HL-60 (cell line): ENCODE data around the gene TFB1M.

Experiments used
- POLR2AphosphoS5 ChIP-seq: IDR thresholded peaks from 2 replicates; pipeline ENCODE4 v1.6.1; 2012; ENCODE audit warnings: low read depth
- TF ChIP-seq, protein P1 (sequence below): IDR thresholded peaks from one replicate; pipeline ENCODE4 v1.5.1; 2011; ENCODE audit warnings: low read length, control low read depth, inconsistent platforms; ENCODE audit not compliant: insufficient read depth

DNA sequence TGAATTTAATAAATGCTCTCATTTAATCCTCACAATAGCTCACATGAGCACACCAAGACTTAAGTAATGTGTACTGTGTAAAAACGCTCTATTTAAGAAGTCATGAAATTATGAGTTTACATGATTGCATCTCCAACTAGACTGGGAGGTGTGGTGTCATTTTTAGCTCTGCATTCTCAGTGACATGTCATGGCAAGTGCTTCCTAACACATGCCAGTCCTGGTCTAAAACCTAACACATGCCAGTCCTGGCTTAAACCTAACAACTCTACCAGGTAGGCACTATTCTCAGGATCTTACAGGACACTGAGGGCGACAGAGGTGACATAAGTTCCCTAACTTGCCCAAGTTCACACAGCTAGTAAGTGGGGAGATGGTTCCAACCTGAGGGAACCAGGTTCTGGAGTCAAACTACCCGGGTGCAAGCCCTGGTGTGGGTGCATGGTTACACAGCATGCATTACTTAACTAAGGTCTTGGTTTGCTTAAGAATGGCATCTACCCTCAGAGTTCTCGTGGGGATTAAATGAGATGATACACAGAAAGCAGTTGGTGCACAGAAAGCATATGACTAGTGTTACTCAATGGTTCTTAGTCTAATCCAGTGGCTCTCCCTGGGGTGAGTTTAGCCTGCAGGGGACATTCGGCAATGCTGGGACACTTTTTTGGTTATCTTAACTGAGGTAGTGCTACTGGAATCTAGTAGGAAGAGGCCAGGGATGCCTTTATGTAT, 35.8 kb downstream of the TFB1M start:
- TF ChIP-seq, protein P1, sequence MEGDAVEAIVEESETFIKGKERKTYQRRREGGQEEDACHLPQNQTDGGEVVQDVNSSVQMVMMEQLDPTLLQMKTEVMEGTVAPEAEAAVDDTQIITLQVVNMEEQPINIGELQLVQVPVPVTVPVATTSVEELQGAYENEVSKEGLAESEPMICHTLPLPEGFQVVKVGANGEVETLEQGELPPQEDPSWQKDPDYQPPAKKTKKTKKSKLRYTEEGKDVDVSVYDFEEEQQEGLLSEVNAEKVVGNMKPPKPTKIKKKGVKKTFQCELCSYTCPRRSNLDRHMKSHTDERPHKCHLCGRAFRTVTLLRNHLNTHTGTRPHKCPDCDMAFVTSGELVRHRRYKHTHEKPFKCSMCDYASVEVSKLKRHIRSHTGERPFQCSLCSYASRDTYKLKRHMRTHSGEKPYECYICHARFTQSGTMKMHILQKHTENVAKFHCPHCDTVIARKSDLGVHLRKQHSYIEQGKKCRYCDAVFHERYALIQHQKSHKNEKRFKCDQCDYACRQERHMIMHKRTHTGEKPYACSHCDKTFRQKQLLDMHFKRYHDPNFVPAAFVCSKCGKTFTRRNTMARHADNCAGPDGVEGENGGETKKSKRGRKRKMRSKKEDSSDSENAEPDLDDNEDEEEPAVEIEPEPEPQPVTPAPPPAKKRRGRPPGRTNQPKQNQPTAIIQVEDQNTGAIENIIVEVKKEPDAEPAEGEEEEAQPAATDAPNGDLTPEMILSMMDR: no peak
- no peak for TF ChIP-seq POLR2AphosphoS5
